ENCODE data around the gene STT3A. TPM values are rescaled to one million over a fixed set of nuclear protein-coding genes. Genes with fewer than 3 reads are reported as not detected.

STT3A gene
- polyA plus RNA-seq, 1 donor (not counting 4 experiments of a cell fraction or from before 2014, with no cell fraction given) = 183 TPM

DNA sequence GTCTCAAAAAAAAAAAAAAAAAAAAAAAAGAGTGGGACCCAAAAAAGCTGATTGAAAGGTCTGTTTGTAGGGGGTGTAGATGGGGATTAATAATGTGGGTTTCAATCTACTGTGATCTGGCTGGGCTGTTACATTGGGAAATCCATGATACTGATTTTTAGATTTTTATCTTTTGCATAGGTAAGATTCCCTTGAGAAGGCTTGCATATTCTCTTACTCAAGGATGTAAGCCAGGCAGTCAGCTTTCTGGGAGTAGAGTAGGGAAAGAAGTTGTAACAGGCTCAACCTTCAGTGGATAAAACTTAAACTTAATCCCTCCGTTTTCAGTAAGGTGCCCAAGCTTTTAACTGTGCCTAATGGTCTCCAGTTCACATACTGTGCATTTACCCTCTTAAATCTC is 30.4 kb downstream of the STT3A start:
- no peak overlapping the region for H3K4me2 ChIP-seq (ENCODE audit: control insufficient read depth, extremely low read depth, insufficient read depth, low read depth, low read length)
- no peak for TF ChIP-seq EZH2 (IDR thresholded peaks at IDR 0.05; ENCODE audit: low read length)
- TF ChIP-seq, protein P1, sequence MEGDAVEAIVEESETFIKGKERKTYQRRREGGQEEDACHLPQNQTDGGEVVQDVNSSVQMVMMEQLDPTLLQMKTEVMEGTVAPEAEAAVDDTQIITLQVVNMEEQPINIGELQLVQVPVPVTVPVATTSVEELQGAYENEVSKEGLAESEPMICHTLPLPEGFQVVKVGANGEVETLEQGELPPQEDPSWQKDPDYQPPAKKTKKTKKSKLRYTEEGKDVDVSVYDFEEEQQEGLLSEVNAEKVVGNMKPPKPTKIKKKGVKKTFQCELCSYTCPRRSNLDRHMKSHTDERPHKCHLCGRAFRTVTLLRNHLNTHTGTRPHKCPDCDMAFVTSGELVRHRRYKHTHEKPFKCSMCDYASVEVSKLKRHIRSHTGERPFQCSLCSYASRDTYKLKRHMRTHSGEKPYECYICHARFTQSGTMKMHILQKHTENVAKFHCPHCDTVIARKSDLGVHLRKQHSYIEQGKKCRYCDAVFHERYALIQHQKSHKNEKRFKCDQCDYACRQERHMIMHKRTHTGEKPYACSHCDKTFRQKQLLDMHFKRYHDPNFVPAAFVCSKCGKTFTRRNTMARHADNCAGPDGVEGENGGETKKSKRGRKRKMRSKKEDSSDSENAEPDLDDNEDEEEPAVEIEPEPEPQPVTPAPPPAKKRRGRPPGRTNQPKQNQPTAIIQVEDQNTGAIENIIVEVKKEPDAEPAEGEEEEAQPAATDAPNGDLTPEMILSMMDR (optimal IDR thresholded peaks at IDR 0.05 in 1 of 3, IDR thresholded peaks at IDR 0.05 in 1 of 3, conservative IDR thresholded peaks at IDR 0.05 in 1 of 3; ENCODE audit: extremely low read depth in 1 of 3, insufficient read depth in 2 of 3, low read length in 3 of 3) = no peak
- dilution Hi-C loops (cut with MboI; ENCODE audit: extremely low pct_ligation_motif_present, low sequenced_read_pairs) = no loop called here
- no peak overlapping the region for H2AFZ ChIP-seq (ENCODE audit: control insufficient read depth, low read length)
- H3K9ac ChIP-seq (ENCODE audit: control insufficient read depth, extremely low read depth, insufficient read depth, low read length) = no peak overlapping the region
- H3K79me2 ChIP-seq (ENCODE audit: control insufficient read depth, insufficient read depth, low read length) = peaks cover 8% of the 10 kb centered on the region
- H3K4me1 ChIP-seq (ENCODE audit: control insufficient read depth, extremely low read depth, insufficient read depth, low read length) = peaks cover 31% of the 10 kb centered on the region
- H3K27ac ChIP-seq (ENCODE audit: control insufficient read depth, insufficient read depth, low read length) = no peak overlapping the region
- peaks cover 7 to 28% of the 10 kb centered on the region in 2 experiments for H3K36me3 ChIP-seq (ENCODE audit: control insufficient read depth in 2 of 2, extremely low read depth in 1 of 2, insufficient read depth in 2 of 2, low read length in 2 of 2)
- H4K20me1 ChIP-seq (ENCODE audit: control insufficient read depth, extremely low read depth, insufficient read depth, low read length) = no peaks in the 10 kb centered on the region
- H3K27me3 ChIP-seq (ENCODE audit: control insufficient read depth, extremely low read depth, insufficient read depth, low read length) = no peaks in the 10 kb centered on the region
- H3K9me1 ChIP-seq (ENCODE audit: control insufficient read depth, extremely low read depth, insufficient read depth, low read length) = no peaks in the 10 kb centered on the region
- H3K9me3 ChIP-seq (ENCODE audit: control insufficient read depth, low read depth, low read length) = no peaks in the 10 kb centered on the region
- FAIRE-seq (no peak), DNase-seq (ENCODE audit: low read depth, low spot score) (no peak)
- H3K4me3 ChIP-seq (ENCODE audit: control insufficient read depth in 2 of 3, extremely low read depth in 1 of 3, insufficient read depth in 2 of 3, low read depth in 1 of 3, low read length in 3 of 3) = no peak overlapping the region

DNA sequence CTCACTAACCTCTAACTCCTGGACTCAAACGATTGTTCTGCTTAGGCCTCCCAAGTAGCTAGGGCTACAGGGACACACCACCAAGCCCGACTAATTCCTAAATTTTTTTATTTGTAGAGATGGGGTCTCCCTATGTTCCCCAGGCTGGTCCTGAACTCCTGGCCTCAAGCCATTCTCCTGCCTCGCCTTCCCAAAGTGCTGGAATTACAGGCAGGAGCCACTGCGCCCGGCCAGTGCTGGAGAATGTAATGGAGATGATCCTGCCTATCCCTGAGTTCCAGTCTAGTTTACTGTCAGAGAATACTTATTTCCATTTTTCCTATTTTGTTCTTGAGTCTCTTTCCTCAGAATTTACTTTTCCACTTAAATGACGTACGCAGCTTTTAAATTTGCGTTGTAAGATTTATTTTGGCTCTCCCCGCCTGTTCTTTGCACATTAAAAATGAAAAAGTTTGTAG is 32.1 kb downstream of the STT3A start, which contains the start of gene CHEK1:
Gene CHEK1 (plus strand): TSS at position 408 of the 458 bp plus-strand sequence. CDS start 1,606 bp downstream, outside the sequence.
- peak within 1 kb of the TSS; percentile 64 to 77 (median 69) for H3K4me3 ChIP-seq (ENCODE audit: control insufficient read depth in 2 of 3, extremely low read depth in 1 of 3, insufficient read depth in 2 of 3, low read depth in 1 of 3, low read length in 3 of 3)
- H4K20me1 ChIP-seq (ENCODE audit: control insufficient read depth, extremely low read depth, insufficient read depth, low read length) = no peaks in the 10 kb centered on the region
- DNase-seq (ENCODE audit: low read depth, low spot score) = no peak
- H3K4me1 ChIP-seq (ENCODE audit: control insufficient read depth, extremely low read depth, insufficient read depth, low read length) = peaks cover 28% of the 10 kb centered on the region
- TF ChIP-seq, protein P1 (optimal IDR thresholded peaks at IDR 0.05 in 1 of 3, IDR thresholded peaks at IDR 0.05 in 1 of 3, conservative IDR thresholded peaks at IDR 0.05 in 1 of 3; ENCODE audit: extremely low read depth in 1 of 3, insufficient read depth in 2 of 3, low read length in 3 of 3) = no peak
- H3K4me2 ChIP-seq (ENCODE audit: control insufficient read depth, extremely low read depth, insufficient read depth, low read depth, low read length) = peak within 1 kb of the TSS; percentile 94
- no peak for FAIRE-seq
- peak within 1 kb of the TSS; percentile 93 for H2AFZ ChIP-seq (ENCODE audit: control insufficient read depth, low read length)
- dilution Hi-C loops (cut with MboI; ENCODE audit: extremely low pct_ligation_motif_present, low sequenced_read_pairs) = no loop called here
- H3K27me3 ChIP-seq (ENCODE audit: control insufficient read depth, extremely low read depth, insufficient read depth, low read length) = no peaks in the 10 kb centered on the region
- H3K9me1 ChIP-seq (ENCODE audit: control insufficient read depth, extremely low read depth, insufficient read depth, low read length) = no peaks in the 10 kb centered on the region
- H3K9me3 ChIP-seq (ENCODE audit: control insufficient read depth, low read depth, low read length) = no peaks in the 10 kb centered on the region
- peaks cover 5 to 19% of the 10 kb centered on the region in 2 experiments for H3K36me3 ChIP-seq (ENCODE audit: control insufficient read depth in 2 of 2, extremely low read depth in 1 of 2, insufficient read depth in 2 of 2, low read length in 2 of 2)
- H3K79me2 ChIP-seq (ENCODE audit: control insufficient read depth, insufficient read depth, low read length) = peaks cover 8% of the 10 kb centered on the region
- peak within 1 kb of the TSS; percentile 75 for H3K27ac ChIP-seq (ENCODE audit: control insufficient read depth, insufficient read depth, low read length)
- H3K9ac ChIP-seq (ENCODE audit: control insufficient read depth, extremely low read depth, insufficient read depth, low read length) = peak within 1 kb of the TSS; percentile 77
